ENCODE results near the gene ENO3.

DNA sequence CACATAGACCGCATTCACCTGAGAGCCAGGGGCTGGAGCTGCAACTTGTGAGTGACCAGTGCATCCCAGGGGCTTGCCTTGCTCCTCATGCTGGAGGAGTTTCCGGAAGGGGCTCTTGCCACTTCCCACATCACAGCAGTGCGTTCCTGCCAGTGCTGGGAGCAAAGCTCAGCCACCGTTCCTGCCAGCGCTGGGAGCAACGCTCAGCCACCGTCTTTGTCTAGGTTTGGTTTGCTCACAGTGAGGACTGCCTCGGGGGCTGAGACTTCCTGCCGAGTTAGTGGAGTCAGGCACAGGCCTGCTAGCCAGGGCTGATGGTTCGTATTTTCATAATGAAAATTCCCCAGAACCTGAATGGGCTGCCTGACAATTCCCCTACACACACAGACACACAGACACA is 42.6 kb upstream of the ENO3 start:
- TF ChIP-seq POLR2AphosphoS5 (IDR thresholded peaks at IDR 0.05; ENCODE audit: low read depth, low read length) (no peak), EZH2phosphoT487 (IDR thresholded peaks at IDR 0.05; ENCODE audit: borderline replicate concordance) (no peak)
